ENCODE data around the gene HOXA9. TPM values are rescaled to one million over a fixed set of nuclear protein-coding genes. Genes with fewer than 3 reads are reported as not detected.
A peak's percentile ranks its signal among the peaks of the same experiment; 100 is the strongest.

The HOXA9 gene
- total RNA-seq, 1 donor from 2014 or later = not detected

DNA sequence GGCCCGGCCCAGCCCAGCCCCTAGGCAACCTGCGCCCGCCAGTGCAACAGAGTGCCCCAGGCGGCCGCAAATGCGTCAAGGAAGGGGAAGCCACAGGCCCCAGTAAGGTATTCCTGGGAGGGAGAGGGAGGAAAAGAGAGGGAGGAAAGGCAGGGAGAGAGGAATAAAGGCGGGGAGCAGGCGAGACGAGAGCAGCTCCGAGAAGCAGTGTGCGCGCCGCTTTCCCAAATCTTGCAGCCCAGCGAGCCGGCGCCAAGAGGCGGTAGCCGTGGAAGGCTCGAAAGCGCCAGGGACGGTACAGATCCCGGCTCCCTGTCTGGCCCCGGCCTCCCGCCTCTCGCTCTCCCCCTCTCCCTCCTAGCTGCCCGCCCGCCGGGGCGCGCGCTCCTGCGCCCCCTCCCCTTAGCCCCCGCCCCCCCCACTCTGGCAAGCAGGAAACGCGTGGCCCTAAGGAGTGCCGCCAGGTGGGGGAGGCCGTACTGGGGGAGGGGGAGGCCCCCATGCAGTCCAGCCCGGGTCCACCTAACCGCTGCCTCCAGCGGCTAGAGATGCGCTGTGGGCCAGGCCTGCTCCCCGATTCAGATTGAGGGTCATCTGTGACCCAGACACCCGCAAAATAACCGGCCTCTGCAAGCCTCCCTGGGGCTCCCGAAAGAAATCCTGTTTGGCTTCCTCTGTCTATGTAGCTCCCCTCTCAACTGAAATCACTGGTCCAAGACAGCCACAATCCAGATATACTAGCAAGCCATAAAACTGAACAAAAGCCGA lies 4.5 kb upstream of the HOXA9 start:
- Histone ChIP-seq H3K4me3 (no peak overlapping the region), H3K4me1 (no peaks in the 10 kb centered on the region), H3K79me2 (ENCODE audit: low read depth) (no peaks in the 10 kb centered on the region), H3K36me3 (no peaks in the 10 kb centered on the region), H3K27ac (no peak overlapping the region), H3K27me3 (peaks cover 100% of the 10 kb centered on the region), H3K9ac (no peak overlapping the region), H3F3A (ENCODE audit: low read depth) (no peaks in the 10 kb centered on the region), H3K4me2 (no peak overlapping the region), H4K20me1 (ENCODE audit: low read depth) (peaks cover 98% of the 10 kb centered on the region), H2AFZ (replicated peaks) (no peak overlapping the region), H3K9me3 (ENCODE audit: low read depth) (no peaks in the 10 kb centered on the region)
- TF ChIP-seq EZH2 (IDR thresholded peaks at IDR 0.05) = peak; percentile 94
- TF ChIP-seq, protein P1, sequence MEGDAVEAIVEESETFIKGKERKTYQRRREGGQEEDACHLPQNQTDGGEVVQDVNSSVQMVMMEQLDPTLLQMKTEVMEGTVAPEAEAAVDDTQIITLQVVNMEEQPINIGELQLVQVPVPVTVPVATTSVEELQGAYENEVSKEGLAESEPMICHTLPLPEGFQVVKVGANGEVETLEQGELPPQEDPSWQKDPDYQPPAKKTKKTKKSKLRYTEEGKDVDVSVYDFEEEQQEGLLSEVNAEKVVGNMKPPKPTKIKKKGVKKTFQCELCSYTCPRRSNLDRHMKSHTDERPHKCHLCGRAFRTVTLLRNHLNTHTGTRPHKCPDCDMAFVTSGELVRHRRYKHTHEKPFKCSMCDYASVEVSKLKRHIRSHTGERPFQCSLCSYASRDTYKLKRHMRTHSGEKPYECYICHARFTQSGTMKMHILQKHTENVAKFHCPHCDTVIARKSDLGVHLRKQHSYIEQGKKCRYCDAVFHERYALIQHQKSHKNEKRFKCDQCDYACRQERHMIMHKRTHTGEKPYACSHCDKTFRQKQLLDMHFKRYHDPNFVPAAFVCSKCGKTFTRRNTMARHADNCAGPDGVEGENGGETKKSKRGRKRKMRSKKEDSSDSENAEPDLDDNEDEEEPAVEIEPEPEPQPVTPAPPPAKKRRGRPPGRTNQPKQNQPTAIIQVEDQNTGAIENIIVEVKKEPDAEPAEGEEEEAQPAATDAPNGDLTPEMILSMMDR (IDR thresholded peaks at IDR 0.05) = no peak
- peak; percentile 95 for TF ChIP-seq EZH2phosphoT487 (IDR thresholded peaks at IDR 0.05)
- H3K9me3 Mint-ChIP-seq = peaks cover 7% of the 10 kb centered on the region
- H3K27me3 Mint-ChIP-seq (ENCODE audit: insufficient read depth, low read depth) = peaks cover 74% of the 10 kb centered on the region
- no peaks in the 10 kb centered on the region for H3K36me3 Mint-ChIP-seq
- no peak overlapping the region for H3K27ac Mint-ChIP-seq
- no peak overlapping the region for H3K4me3 Mint-ChIP-seq
- DNase-seq (ENCODE audit: low spot score) = peak; percentile 63
- H3K4me1 Mint-ChIP-seq = peaks cover 2% of the 10 kb centered on the region

DNA sequence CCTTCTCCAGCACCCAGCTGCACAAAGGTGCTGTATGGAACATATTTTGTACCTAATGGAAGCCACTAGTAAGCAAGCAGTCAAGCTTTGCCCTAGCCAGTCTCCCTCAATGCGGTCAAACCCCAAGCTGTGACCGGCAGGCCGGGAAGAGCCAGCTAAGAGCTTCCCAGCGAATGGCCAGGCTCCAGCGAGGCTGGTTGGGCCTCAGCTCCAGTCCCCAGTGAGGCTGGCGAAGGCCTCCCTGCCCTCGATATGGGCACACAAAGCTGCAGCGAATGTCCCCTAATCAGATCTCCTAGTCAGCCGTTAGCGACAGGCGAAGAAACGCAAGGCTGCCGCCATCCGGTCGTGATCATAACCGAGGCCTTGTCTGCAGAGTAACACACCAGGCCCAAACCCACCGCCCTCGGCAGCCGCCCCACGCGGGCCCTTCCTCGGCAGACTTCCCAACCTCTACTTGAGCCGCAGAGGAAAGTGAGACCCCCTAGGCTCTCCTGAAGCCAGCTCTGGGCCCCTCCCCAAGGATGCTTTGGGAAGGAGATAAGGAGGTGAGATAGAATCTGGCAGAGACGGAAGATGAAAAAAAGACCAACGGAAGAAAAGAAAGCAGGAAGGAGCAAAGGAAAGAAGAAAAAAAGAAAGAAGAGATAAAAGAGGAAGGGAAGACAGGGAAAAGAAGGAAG lies 3.1 kb upstream of the HOXA9 start:
- Histone ChIP-seq H3K79me2 (ENCODE audit: low read depth) (no peaks in the 10 kb centered on the region), H3K4me2 (no peak overlapping the region)

DNA sequence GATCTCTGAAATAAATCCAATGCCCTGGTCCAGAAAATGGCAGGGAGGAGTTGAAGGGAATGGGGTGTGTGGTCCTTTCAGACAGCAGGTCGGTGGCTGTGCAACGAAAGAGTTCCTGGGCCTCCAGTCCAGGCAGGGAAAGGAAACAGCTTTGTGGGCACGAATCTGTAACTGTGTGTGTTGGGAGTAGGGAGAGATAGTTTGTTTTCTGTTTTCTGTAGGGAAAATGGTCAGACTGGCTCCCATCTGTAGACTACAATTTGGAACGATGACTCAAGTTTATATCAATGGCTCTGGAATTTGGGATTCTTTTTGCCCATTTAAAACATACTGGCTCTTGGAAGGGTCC lies 2.6 kb upstream of the HOXA9 start:
- Histone ChIP-seq H2AFZ (replicated peaks) (no peak overlapping the region), H3K9me3 (ENCODE audit: low read depth) (no peaks in the 10 kb centered on the region), H4K20me1 (ENCODE audit: low read depth) (peaks cover 94% of the 10 kb centered on the region), H3F3A (ENCODE audit: low read depth) (no peaks in the 10 kb centered on the region), H3K27me3 (peaks cover 100% of the 10 kb centered on the region), H3K4me2 (no peak overlapping the region), H3K27ac (no peak overlapping the region), H3K4me1 (no peaks in the 10 kb centered on the region), H3K36me3 (no peaks in the 10 kb centered on the region), H3K4me3 (no peak overlapping the region), H3K79me2 (ENCODE audit: low read depth) (no peaks in the 10 kb centered on the region), H3K9ac (no peak overlapping the region)
- H3K4me3 Mint-ChIP-seq = no peak overlapping the region
- H3K27ac Mint-ChIP-seq = no peak overlapping the region
- H3K4me1 Mint-ChIP-seq = peaks cover 2% of the 10 kb centered on the region
- no peak for DNase-seq (ENCODE audit: low spot score)
- H3K36me3 Mint-ChIP-seq = no peaks in the 10 kb centered on the region
- TF ChIP-seq, protein P1 (IDR thresholded peaks at IDR 0.05) = no peak
- TF ChIP-seq EZH2 (IDR thresholded peaks at IDR 0.05) (no peak), EZH2phosphoT487 (IDR thresholded peaks at IDR 0.05) (no peak)
- H3K9me3 Mint-ChIP-seq = peaks cover 6% of the 10 kb centered on the region
- peaks cover 86% of the 10 kb centered on the region for H3K27me3 Mint-ChIP-seq (ENCODE audit: insufficient read depth, low read depth)

More for the DNA sequence above, 3.1 kb upstream of the HOXA9 start:
- H3K9me3 ChIP-seq (ENCODE audit: low read depth) = no peaks in the 10 kb centered on the region
- Mint-ChIP-seq H3K27ac (no peak overlapping the region), H3K4me1 (peaks cover 2% of the 10 kb centered on the region), H3K9me3 (peaks cover 6% of the 10 kb centered on the region), H3K27me3 (ENCODE audit: insufficient read depth, low read depth) (peaks cover 81% of the 10 kb centered on the region), H3K36me3 (no peaks in the 10 kb centered on the region), H3K4me3 (no peak overlapping the region)
- no peak overlapping the region for H2AFZ ChIP-seq (replicated peaks)
- no peak overlapping the region for H3K27ac ChIP-seq
- peak; percentile 59 for DNase-seq (ENCODE audit: low spot score)
- peaks cover 100% of the 10 kb centered on the region for H3K27me3 ChIP-seq
- H3K9ac ChIP-seq = no peak overlapping the region
- peaks cover 97% of the 10 kb centered on the region for H4K20me1 ChIP-seq (ENCODE audit: low read depth)
- TF ChIP-seq EZH2phosphoT487 (IDR thresholded peaks at IDR 0.05) (peak; percentile 7), EZH2 (IDR thresholded peaks at IDR 0.05) (no peak)
- TF ChIP-seq, protein P1 (IDR thresholded peaks at IDR 0.05) = peak; percentile 6
- H3K36me3 ChIP-seq = no peaks in the 10 kb centered on the region
- no peaks in the 10 kb centered on the region for H3F3A ChIP-seq (ENCODE audit: low read depth)
- H3K4me1 ChIP-seq = no peaks in the 10 kb centered on the region
- H3K4me3 ChIP-seq = no peak overlapping the region
